Measurements from ENCODE around the gene DDX39B. TPM values are rescaled to one million over a fixed set of nuclear protein-coding genes. Genes with fewer than 3 reads are reported as not detected.
"Not testable (repeated sequence)": the region's sequence is repeated elsewhere in the genome, so short reads cannot be mapped to it uniquely, and the experiment has no call there.

DDX39B gene
- total RNA-seq, 1 donor from 2014 or later: 145 TPM

- DNase-seq: no peak
- intact Hi-C loops (cut with DNase I): no loop called here
- ATAC-seq (ENCODE audit: poor library complexity): no peak
These were observed 7.8 kb downstream of the DDX39B start for GRCh38 chr6:31534011-31534410.

GRCh38 chr6:31533455-31533841 lies 8.4 kb downstream of the DDX39B start:
- intact Hi-C loops (cut with DNase I): no loop called here
- ATAC-seq (ENCODE audit: poor library complexity): no peak
- DNase-seq: no peak

- intact Hi-C loops (cut with DNase I): no loop called here
- no peak for DNase-seq
- ATAC-seq (ENCODE audit: poor library complexity): no peak
These were observed 9.0 kb downstream of the DDX39B start for GRCh38 chr6:31532644-31533454.

- ATAC-seq (ENCODE audit: poor library complexity) (no peak), DNase-seq (no peak)
- intact Hi-C loops (cut with DNase I): no loop called here
These were observed 9.8 kb downstream of the DDX39B start for GRCh38 chr6:31531771-31532643.

GRCh38 chr6:31531162-31531561 lies 10.6 kb downstream of the DDX39B start:
- no peak for ATAC-seq (ENCODE audit: poor library complexity)
- intact Hi-C loops (cut with DNase I): no loop called here
- no peak for DNase-seq

GRCh38 chr6:31530659-31531058 lies 11.1 kb downstream of the DDX39B start:
- ATAC-seq (ENCODE audit: poor library complexity): no peak
- DNase-seq: no peak
- intact Hi-C loops (cut with DNase I): no loop called here

- DNase-seq: no peak
- intact Hi-C loops (cut with DNase I): no loop called here
- ATAC-seq (ENCODE audit: poor library complexity): no peak
These were observed 12.3 kb downstream of the DDX39B start for GRCh38 chr6:31529329-31530150.

- ATAC-seq (ENCODE audit: poor library complexity) (peak; percentile 9), DNase-seq (no peak)
- intact Hi-C loops (cut with DNase I): no loop called here
These were observed 12.9 kb downstream of the DDX39B start, which contains the start of gene MCCD1 for GRCh38 chr6:31528821-31529328. Gene MCCD1, plus strand, starts transcription at chr6:31528962. Its CDS starts 53 bp downstream, at chr6:31529015.

- no peak for ATAC-seq (ENCODE audit: poor library complexity)
These were observed 13.5 kb downstream of the DDX39B start for GRCh38 chr6:31528307-31528777.

GRCh38 chr6:31525932-31526591 lies 15.7 kb downstream of the DDX39B start:
- no peak for DNase-seq
- ATAC-seq (ENCODE audit: poor library complexity): no peak
- intact Hi-C loops (cut with DNase I): no loop called here

More at GRCh38 chr6:31528307-31528777, 13.5 kb downstream of the DDX39B start:
- intact Hi-C loops (cut with DNase I): no loop called here
- no peak for DNase-seq

- no peak for DNase-seq
- ATAC-seq (ENCODE audit: poor library complexity): no peak
- intact Hi-C loops (cut with DNase I): no loop called here
These were observed 16.3 kb downstream of the DDX39B start for GRCh38 chr6:31525553-31525931.

GRCh38 chr6:31521835-31522234 lies 20.0 kb downstream of the DDX39B start:
- DNase-seq (no peak), ATAC-seq (ENCODE audit: poor library complexity) (no peak)

GRCh38 chr6:31513456-31514165 lies 28.2 kb downstream of the DDX39B start:
- DNase-seq: no peak
- ATAC-seq (ENCODE audit: poor library complexity): no peak
- intact Hi-C loops (cut with DNase I): no loop called here

More at GRCh38 chr6:31521835-31522234, 20.0 kb downstream of the DDX39B start:
- intact Hi-C loops (cut with DNase I): no loop called here

GRCh38 chr6:31510007-31510406 lies 31.8 kb downstream of the DDX39B start:
- ATAC-seq (ENCODE audit: poor library complexity) (no peak), DNase-seq (no peak)
- intact Hi-C loops (cut with DNase I): no loop called here

GRCh38 chr6:31509036-31509435 lies 32.8 kb downstream of the DDX39B start:
- ATAC-seq (ENCODE audit: poor library complexity); intact Hi-C loops (cut with DNase I); DNase-seq: not testable (repeated sequence)

- intact Hi-C loops (cut with DNase I): no loop called here
- DNase-seq (no peak), ATAC-seq (ENCODE audit: poor library complexity) (no peak)
These were observed 39.2 kb downstream of the DDX39B start for GRCh38 chr6:31502586-31502985.

GRCh38 chr6:31499648-31500047 lies 42.2 kb downstream of the DDX39B start:
- DNase-seq; intact Hi-C loops (cut with DNase I); ATAC-seq (ENCODE audit: poor library complexity): not testable (repeated sequence)
